Stimulated activated CD4-positive, alpha-beta T cell treated with anti-CD3 and anti-CD28 coated beads, Interleukin-2, amount 100 ng/mL, for 48 hours (primary cell): Measurements from ENCODE around the gene LRRC47.

Source experiments
- DNase-seq, 2 donors: peaks; one replicate each; pipeline ENCODE4 v3.0.0-alpha.2; 2020

Gene LRRC47

DNA sequence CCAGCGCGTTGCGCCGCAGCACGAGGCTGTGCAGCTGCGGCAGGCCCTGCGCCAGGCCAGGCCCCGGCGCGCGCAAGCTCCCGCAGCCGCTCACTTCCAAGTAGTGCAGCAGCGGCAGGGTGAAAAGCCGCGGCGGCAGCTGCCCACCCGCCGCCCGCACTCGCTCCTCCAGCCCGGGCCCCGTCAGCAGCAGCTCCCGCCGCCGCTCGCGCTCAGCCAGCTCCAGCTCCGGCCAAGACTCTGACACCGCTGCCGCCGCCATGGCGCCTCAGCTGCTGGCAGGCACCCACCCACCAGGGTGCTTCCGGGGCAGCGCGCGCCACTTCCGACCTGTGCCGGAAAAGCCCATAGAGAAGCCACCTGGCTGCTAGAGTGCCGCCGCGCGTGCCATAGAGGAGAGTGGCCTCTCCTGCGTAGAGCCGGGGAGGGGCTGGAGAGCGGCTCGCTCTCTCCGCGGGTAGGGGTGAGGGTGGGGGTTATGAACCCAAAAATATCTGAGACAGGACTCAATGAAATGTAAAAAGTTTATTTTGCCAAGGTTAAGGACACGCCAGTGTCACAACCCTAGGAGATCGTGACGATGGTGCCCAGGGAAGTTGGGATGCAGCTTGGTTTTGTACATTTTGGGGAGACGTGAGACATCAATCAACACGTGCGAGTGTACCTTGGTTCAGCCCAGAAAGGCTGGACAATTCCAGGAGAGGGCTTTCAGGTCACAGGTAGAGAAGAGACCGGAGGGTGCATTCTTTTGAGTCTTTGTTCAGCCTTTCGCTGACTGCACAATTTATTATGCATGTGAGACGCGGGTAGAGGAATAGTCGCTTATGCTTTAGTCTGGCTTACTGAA is at the start of gene LRRC47:
Gene LRRC47 (minus strand): TSS at position 284 of the 847 bp plus-strand sequence. CDS start 22 bp downstream, at position 262.
- DNase-seq, result peak; percentile 91 to 92

DNA sequence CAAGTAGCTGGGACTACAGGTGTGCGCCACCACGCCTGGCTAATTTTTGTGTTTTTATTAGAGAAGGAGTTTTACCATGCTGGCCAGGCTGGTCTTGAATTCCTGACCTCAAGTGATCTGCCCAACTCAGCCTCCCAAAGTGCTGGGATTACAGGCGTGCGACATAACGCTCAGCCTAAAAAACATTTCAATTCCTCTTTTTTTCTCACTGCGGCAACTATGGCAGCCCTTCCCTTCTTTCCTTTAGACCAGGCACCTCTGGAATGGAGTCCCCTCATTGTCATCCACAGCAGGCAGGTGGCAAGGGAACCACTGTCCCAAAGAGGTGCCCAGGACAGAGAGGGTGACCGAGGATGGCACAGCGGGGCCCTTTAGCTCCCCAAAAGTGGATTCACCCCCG is 46.6 kb upstream of the LRRC47 start:
- no peak for DNase-seq

DNA sequence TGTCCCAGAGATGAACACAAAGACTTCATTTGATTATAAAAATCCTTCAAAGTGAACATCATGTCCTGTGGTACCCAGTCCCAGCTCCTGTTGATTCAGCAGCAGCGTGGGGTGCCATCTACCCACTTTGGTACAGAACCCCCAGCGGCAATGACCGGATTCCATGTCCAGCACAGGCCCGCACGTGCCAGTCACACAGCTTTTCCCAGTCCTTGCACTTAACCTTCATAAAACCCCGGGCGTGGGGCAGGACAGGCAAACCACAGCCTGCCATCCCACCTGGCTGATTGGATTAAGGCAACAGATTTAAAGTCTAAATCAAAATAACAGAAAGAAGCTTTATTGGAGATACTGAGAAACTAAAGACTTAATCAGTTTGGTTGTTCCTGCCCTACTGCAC is 45.2 kb upstream of the LRRC47 start:
- no peak for DNase-seq

DNA sequence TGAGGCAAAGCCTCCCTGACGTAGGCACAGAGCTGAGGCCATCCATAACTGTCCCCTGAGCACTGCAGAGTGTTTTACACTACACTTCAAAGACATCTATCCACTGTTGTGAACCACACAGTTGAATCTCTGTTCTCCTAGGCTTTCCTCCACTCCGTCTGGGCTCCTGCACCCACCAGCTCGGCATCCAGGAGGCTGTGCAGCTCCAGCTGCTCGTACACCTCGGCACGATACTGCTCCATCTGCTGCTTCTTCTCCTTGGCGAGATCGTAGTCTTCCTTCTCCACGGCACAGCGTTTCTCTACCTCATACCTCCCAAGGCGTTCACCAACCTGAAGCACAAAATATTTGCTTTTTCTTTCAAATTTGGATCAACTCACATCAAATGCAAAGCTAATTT is 42.5 kb upstream of the LRRC47 start:
- no peak for DNase-seq

DNA sequence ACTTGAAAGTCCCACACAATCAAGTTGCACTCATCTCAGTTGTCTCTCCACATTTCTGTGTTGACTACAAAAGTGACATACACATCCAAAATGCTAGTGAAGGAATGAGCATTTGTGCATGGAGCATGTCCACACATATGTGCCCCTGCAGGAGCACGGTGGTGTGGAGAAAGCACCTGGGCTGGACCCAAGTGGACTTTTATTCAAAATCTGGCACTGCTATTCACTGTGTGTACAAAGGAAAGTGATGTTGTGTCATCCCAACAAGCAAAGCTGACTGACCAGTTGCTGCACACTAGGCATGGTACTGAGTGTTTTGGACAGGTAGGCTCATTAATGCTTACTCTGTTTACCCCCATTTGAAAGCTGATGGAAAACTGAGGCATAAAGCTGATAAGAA is 41.4 kb upstream of the LRRC47 start:
- DNase-seq, result no peak

DNA sequence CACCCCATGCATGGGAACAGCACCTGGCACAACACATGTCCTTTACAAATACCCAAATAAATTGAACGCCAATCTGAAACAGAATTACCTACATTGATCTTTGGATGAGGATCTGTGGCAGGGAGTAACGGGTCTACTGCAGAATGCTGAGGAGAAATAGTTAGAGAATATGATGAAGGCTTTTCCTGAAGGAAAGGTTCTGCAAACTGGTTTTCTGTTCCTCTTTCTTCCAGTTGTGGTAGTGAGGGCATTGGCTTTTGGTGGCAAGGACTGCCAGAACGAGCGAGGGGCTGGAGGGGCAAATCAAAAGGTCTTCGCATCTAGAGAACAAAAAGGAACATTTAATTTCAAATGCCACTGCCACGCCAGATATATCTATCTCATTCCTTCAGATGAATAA is 40.9 kb upstream of the LRRC47 start:
- DNase-seq, result no peak

DNA sequence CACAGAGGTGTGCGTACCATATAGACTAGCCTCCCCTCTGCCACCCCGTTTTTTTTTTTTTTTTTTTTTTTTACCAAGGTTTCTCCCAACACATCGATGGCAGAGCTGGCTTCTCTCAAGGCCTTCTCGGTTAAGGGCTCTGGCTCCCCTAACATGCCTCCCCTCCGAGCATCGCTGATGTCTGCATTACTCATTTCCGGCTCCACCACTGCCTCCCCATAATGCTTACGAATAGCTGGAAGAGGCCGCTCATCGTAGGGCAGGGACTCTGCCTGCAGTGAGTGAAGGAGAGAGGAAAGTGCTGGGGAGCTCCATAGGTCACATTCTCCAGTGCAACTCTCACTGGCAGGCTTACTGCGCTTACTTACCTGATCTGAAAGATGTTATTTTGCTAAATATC is 40.1 kb upstream of the LRRC47 start:
- DNase-seq, result no peak

DNA sequence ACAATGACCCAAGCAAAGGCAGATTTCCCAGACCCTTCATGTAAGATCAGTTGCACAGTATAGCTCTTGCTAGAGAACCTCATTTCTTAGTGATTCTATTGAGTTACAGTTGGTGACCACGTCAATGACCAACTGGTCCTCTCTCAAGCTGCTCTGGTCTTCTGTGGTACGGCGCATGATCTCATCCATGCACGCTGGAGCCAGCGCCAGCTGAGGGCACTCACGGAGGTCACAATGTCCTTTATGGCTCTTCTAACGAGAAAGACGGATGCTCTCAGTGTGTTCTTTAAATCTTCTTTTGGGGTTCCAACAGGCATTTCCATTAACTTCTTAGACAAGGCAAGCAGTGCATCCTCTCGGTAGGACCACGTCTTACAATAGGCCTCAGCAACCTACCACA is 38.4 kb upstream of the LRRC47 start:
- no peak for DNase-seq

DNA sequence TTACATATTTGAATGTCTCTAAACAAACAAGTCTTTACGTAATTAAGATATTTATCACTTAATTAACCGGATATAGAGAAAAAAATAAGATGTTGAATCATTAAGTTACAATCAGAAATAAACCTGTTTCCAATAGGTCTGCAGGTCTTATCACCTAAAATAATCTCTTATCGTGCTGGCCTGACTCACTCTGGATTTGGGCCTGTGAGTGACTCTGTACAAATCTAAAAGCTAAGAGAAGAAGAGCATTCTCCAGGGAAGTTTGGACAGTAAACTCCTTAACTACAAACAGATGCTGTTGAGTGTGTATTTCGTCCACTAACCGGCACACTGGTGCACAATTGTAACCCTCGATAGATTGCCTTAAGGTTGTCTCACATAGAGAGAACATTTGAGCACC is 35.4 kb upstream of the LRRC47 start:
- DNase-seq, result no peak

DNA sequence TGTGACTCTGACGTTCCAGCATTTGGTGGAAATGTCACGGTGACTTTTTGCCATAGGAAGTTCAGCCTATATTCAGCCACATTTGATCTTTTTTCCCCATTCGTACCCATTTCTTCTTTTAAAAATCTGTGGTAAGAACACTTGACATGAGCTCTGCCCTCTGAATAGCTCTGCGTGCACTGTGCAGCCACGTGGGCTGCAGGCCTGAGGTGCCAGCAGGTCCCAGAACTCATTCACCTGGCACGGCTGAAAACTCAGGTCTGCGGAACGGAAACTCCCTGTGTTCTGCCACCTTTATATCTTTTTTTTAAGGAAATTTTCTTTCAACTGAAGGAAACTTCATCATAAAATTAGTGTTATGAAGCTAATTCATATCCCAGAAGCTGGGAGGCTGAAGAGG is 32.1 kb upstream of the LRRC47 start:
- DNase-seq, result no peak

DNA sequence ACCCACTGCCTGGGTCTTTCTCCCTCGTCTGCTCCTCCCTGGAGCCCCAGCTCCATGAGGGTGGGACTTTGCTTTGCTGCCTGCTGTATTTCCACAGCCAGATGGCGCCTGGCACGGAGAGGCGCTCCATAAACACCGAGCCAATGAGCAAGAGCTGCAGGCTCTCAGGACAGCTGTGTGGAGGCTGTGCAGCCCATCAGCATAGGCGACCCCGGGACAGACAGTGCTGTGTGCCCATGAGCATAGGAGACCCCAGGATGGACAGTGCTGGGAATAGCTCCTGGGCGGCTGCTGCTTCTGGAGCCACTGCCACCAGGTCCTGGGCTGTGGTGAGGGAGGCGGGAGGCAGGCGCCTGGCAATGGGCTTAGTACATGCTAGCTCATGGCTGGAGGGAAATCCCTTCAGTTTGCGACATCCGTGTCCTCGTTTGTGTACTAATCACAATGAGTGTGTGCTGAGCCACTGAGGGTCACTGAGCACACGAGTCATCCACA is 31.6 kb upstream of the LRRC47 start:
- no peak for DNase-seq

DNA sequence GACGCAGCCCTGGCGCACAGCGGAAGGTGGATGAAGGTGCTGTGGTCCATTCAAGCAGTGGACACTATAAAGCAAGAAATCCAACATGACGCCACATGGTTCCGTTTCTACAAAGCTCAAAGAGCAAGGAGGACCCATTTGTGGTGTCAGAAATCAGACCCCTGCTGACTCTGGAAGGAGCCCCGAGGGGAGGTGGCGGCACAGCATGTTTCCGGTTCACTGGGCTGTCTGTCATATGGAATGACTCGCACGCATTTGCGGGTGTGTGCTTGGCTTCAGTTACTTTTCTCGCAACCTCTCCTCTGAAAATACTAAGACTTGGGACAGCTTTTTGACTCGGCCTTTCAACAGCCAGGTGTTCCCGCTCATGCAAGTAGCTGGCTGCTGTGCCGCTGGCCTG is 29.1 kb upstream of the LRRC47 start:
- no peak for DNase-seq

DNA sequence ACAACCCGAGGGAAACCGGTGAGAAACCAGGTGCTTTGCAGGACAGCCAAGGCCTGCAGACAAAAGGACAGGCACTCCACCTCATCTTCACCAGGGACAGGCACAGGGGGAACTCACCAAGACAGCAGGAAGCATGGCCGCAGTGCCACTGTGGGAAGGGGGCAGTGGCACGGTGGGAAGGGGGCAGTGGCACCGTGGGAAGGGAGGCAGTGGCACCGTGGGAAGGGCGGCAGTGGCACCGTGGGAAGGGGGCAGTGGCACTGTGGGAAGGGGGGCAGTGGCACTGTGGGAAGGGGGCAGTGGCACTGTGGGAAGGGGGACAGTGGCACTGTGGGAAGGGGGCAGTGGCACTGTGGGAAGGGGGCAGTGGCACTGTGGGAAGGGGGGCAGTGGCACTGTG is 28.4 kb upstream of the LRRC47 start:
- DNase-seq, result no peak

DNA sequence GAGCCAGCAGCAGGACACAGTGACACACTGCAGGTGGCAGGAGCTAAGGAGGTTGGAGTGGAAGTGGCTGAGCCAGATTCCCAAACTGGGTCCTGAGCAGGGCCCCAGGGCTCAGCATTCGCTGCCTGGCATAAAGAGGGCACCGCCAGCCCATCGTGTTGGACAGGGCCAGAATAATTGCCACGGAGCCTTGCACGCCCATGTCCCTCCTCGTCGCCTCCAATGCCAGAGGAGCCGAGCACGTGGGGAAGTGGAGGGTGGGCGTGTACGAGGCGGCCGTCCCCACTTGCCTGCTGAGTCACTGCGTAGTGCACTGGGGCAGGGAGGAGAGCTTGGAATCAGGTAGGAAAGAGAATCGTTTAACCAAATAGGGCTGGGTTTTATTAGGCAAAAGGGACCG is 26.1 kb upstream of the LRRC47 start:
- DNase-seq, result no peak

DNA sequence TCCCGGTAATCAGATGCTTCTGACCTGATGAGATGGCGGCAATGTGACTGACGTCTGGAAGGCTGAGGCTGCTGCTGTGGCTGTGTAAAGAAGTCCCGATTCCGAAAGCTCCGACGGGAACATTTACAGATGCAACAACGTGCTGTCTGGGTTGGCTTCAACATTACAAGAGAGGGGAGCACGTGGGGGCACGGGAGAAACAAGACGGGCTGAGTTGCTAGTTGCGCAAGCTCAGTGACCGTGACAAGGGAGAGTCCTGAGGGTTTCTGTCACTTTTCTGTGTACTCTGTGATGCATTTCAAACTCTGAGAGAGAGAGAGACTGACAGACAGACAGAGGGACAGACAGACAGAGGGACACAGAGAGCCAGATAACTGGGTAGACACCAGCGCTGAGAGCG is 25.6 kb upstream of the LRRC47 start:
- DNase-seq, result no peak

DNA sequence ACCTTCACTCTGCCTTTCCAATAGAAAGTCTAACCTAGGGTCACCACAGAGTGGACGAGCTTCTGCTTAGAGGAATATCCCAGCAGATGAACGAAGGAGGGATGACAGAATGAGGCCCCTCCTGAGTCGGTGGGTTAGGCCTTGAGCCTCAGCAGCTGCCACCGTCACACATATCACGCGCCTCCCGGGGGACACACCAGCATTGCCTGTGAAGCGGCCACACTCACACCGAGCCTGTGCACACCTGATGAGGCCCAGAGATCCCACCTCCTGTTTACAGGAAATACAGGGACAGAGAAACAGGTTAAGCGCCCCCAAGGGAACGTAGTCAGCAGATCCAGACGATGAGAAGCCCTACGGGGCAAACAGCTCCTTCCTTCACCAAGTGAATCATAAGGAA is 25.1 kb upstream of the LRRC47 start:
- DNase-seq, result no peak

DNA sequence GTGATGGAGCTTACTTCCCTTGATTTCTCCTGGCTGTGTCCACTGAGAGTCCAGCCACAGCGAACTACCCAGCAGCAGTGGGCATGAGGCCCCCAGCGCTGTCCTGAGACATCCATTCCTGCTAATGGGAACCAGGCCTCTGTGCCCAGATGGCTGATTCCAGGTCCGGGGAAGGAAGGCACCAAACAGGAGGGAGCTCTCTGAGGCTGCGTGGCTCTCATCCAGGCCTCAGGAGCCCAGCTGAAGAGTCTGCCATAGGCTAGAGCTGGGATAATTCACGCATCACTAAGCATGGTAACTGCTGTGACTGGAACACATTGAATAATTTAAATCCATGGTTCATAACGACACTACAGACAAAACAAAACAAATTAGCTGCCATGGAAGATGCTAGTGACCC is 24.7 kb upstream of the LRRC47 start:
- DNase-seq, result no peak

DNA sequence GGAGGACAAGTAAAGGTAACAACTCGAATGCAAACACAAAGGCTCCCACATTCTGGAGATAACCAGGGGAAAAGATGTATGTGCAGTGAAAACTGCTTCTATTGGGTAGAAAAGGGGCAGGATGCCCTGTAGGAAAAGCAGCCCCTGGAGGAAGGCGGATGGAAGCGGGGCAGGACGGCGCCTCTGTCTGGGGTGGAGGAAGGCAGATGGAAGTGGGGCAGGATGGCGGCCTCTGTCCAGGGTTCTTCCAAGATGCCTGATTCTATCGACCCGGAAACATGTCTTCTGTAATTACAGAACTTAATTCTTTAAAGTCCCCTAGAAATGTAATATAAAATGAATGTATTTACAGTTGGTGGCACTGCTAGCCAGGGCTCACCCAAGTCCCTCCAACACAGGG is 24.0 kb upstream of the LRRC47 start:
- no peak for DNase-seq

DNA sequence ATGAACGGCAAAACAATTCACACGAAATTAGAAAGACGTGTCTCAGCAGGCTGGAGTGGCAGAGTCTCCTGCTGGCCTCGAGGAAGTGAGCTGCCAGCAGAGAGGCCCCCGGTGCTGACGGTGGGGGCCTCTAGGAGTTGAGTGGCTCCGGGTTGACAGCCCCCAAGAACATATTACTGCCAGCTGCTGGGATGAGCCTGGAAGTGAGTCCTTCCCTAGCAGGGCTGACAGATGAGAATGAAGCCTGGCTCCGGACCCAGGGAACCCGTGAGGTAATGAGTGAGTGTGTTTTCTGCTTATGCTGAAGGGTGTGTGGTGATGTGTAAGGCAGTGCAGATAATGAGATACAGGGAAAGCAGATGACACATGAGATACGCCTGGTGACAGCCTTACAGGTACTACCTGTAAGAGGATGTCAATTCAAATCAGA is 23.5 kb upstream of the LRRC47 start:
- no peak for DNase-seq

DNA sequence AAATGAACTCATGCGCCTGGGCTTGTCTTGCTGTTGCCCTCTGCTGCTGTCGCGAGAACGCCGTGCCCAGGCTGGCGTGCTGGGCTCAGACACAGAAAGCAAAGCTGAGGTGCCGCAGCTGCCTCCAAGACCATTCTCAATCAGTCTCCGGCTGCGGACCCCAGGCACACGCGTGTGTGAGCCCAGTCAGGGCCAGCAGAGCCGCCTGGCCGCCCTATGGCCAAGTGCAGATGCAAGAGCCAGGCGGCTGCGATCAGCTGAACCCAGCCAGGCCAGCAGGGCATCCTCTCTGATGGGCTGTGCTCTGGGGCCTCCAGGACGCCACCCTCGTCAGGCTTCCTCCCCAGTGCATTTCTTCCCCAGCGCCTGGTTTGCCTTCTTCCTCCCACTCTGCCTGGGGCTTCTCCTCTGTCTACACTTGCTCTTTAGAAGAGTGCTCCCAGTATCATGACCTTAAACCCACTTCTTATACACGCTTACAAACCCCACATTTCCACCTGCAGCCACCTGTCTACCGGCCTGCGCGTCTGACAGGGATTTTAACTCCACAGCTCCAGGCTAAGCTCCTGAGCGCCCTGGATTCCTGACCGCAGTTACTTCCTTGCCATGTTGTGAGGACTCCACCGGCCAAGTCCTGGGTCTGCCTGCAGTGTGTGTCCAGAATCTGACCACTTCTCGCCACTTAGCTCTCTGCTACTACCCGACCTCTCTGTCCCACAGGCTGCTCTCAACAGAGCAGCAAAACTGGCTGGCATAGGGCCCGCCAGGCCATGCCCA is 21.7 kb upstream of the LRRC47 start:
- no peak for DNase-seq

DNA sequence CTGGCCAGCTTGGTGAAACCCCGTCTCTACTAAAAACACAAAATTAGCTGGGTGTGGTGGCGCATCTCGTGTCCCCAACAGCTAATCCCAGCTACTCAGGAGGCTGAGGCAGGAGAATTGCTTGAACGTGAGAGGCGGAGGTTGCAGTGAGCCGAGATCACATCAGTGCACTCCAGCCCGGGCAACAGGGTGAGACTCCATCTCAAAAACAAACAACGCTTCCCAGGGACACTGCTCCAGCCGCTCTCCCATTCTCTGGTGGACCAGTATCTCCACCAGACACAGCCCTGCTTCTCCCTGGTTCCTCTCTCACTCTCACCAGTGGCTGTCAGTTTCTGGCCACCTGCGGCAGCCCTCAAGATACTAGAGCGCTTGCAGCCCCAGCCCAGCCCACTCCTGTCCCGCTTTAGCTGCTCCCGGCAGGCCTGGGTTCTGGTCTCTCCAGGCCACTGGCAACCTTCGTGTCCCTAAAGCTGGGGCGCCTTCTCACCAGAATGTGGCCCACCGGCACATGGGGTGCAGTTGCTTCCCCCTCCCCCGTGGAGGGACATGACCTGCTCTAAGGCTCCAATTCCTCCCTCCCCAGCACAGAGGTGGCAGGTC is 20.9 kb upstream of the LRRC47 start:
- DNase-seq, result no peak

DNA sequence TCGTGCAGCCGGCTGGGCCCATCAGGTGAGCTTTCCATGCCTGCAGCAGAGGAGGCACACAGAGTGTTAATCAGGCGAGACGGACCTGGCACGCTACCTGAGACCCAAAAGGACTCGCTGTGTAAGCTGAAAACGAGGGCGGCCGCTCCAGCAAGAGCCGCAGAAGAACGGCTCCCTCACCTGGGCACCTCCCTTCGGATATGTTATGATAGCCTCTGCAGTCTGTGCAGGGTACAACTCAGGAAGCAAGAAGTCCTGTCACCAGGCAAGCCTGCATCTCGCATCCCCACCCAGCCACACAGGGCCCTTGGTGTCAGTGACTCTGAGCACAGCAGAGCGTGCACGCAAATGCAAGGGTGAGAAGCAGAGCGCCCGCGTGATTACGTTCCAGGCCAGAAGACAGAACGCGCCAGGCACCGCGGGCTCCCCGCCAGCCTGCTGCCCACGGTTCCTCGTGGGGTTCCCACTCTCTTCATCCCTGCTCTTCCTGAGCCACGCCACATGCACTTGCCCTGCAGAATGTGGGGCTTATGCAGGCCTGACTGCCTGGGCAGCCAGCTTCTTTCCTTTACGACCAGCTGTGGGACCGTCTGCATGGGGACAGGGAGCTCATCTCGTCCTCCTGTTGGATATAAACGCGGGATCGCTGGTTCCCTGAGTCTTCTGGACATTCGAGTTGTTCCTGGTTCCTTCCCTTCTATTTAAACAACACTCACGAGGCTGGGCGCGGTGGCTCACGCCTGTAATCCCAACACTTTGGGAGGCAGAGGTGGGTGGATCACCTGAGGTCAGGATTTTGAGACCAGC is 20.2 kb upstream of the LRRC47 start:
- DNase-seq, result no peak
